Stimulated activated CD4-positive, alpha-beta T cell treated with anti-CD3 and anti-CD28 coated beads, Interleukin-1b, Interleukin-23, amount 100 ng/mL, for 1 hour (primary cell): Measurements from ENCODE around the gene ROGDI.

Experiments
- DNase-seq, 2 donors: peaks; one replicate each; pipeline ENCODE4 v3.0.0-alpha.2; 2020; ENCODE audit warnings: low read depth in 2 of 2

The ROGDI gene

DNA sequence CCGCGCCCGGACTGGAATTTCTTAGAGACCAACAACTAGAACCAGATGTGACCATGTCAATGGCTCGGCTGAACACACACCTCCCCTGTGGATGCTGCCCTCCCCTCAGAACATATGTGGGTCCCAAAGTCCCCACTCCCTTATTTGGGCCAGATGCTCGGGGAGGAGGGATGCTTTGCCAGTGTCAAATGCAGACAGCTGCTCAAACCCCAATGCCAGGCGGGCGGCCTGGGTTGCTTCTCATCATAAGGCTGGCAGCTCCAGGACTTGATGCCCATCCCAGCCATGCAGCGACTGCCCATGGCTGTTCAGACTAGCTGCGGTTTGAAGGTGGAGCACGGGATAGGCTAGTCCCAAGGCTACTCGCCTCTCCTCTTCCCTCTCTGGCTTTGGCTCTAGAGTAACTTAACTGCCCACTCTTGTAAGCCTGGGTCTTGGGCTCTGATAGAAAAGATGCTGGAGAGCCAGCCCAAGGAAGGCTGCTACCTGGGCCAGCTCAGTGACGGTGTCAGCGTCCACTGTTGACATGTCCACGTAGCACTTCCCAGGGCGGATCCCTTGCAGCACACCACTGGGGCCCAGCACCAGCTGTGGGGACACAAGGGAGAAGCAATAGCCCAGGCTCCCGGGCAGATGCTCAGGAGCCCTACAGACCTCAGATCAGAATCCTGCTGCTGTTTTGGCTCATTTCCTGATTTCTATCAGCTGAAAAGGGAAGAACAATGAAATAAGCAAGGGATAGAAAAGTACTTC is 11.0 kb upstream of the ROGDI start:
- DNase-seq: no peak

DNA sequence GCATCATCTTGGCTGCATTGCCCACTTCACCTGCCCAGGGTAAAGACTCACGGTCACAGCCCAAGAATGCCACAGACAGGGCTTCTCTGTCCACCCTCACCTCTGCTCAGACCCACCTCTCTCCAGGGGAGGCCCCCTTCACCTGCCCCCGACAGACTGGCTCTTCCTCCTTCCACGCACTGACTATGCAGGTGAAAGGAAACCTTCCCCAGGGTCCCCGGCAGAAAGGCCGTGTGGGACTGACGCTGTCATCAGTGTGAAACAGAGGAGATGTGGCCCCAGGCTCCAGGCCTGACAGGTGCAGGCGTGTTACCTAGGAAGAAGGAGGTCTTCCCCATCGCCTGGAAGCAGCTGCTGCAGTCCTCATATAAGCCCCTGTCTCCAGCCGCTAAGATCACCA is 9.3 kb upstream of the ROGDI start:
- DNase-seq: no peak

DNA sequence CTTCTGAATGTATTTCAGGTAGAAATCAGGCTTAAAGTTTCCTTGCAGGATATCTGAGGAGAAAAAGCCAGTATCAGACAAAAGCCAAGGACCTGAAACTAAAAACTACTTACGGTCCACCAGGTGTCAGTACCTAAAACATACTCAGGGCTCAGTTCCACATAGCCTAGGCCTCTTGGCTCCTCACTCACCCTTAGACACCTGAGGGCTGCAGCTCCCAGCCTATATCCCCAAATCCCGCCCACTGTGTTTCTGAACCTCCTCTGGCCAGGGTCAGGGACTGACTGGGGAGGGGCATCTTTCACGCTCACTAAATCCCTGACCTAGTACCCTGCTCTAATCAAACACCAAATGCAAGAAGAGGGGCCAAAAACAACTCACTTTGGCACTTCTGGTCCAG is 8.8 kb upstream of the ROGDI start:
- DNase-seq: no peak

DNA sequence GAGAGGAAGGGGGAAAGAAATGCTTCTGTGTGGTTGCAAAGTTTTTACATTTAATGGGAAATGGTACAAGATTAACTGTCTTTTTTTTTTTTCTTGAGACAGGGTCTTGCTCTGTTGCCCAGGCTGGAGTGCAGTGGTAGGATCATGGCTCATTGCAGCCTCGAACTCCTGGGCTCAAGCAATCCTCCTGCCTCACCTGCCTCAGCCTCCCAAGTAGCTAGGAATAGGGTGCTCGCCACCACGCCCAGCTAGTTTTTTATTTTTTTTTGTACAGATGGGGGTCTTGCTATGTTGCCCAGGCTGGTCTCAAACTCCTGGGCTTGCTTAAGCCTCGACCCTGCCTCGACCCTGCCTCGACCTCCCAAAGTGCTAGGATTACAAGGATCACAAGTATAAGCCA is 3.8 kb upstream of the ROGDI start:
- DNase-seq: no peak

DNA sequence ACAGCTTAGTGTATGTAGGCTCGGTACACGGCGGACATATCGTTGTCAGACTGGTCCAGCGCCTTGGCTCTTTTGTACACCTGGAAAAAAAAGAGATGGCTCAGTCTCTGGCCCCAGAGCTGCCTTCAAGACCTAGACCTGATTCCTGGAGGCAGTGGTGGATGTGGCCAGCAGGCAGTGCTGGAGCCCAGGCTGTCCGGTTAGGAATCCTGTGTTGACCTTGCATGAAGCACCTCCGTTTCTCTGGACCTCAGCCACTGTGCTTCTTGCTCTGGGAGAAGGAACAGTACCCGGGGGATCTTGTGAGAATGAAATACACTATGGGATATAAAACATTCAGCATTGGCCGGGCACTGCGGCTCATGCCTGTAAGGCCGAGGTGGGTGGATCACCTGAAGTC is 2.8 kb upstream of the ROGDI start:
- no peak for DNase-seq

DNA sequence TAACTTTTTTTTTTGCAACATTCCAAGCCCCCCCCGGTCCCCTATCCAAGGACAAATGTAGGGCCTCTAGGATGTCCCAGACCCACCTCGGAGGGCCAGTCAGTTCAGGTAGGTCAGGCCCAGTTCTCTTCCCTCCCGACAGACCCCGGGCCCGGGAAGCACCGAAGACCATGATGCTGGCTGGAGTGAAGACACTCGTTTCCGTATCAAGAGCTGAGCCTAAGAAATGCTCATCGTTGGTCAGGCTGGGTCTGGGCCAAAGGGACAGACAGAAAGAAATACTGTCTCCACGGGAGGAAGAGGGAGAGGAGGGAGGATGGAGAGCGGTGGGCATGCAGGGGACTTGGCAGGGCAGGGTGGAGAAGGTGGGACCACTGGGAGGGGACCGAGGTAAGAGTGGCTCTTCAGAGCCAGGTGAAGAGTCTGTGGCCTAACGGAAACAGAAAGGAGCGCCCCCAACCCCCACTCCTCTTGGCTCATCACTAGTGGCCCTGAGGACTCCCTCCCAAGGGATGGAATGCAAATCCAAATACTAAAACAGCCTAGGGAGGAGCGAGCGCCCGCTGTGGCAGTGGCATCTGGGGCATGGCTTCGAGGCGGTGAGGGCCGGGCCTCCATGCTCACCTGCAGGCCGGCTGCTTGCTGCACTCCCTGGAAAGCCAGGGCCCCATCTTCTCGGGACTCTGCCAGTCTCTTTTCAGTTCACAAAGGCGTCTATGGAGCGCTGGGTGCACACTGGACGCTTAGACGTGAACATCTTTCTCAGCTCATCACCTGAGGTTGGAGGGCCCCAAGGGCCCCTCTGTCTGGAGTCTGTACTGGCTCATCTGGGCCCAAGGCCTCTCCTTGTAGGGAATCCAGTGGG is 1.7 kb upstream of the ROGDI start:
- no peak for DNase-seq

DNA sequence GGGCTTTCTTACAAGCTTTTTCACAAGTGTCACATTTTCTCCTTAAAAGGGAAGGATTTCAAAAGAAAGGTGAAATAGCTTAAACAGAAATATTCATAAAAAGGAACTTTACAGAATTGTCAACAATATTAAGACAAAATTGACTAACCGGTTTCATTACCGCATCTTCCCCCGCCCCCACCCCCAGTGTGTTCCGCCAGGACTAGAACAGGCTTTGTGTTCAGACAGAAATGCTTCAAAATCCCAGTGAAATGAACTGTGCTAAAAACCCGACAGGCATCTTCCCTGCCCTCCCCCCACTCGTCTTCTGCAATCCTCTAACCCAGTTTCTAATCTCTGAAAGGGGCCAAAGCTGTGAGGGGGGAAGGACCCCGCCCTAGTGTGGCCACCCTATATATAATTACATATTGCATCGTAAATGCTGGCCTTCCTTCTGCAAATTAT is 990 bp upstream of the ROGDI start:
- DNase-seq: no peak

DNA sequence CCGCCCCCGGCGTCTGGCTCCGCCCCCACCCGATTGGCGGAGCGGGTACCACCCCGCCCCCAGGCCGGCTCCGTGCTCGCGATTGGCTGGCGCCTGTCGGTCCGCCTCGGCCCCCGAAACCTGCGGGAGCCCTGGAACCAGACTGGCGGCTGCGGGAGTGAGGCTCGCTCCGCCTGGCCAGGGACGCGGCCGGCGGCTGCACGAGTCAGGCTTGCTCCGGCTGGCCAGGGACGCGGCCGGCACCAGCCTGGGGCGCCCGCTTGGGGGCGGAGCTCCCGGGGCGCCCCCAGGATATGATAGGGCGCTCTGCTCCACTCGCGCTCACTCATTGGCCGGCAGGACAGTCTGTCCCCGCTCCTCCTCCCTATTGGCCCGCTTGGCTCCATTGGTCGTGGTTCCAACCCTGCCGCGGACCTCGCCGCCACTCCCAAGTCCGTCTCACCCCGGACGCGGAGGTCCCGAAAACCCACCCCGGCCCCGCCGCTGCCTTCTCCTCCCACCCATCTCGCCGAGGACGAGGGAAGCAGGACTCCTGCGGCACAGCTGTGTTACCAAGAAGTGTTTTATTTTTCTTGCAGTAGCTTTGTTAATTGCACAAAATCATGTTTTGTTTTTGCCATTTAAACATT is 340 bp upstream of the ROGDI start:
- peak; percentile 55 to 83 for DNase-seq

DNA sequence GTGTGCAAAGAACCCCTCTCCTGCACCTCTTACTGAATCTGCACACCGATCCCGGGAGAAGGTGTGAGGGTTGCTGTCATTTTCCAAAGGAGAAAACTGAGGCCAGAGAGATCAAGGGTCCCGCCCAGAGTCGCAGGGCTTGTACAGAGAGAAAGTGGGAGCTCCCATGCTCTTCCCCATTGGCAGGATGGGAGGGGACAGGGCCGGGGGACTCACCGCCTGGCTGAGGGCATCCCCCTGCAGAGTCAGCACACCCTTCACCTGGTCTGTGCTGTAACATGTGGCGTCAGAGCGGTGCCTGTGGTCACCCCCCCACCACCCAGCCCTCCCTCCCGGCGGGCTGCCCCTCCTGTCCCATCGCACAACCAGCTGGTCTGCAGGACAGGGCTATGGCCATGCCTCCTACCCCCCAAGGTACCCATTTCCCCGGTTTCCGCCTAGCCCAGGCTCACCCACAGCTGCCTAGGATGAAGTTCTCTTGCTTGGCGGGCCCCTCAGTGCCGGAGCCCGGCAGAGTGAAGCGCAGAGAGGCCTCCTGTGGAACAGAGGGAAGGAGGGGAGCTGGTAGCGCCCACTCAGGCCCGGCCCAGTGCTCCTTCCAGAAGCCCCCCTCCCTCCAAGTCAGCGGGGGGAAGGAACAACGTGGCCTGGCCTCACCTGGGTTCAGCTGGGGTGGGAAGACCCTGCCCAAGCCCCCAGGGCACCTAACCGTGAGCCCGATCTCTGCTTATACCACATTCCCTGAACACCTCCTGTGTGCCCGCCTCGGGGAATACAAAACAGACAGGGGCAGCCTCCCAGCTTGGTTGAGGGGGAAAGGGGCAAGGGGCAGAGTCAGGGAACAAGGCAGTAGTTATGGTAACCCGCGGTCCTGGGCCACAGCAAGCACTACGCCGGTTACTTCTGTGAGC is 1.1 kb downstream of the ROGDI start:
- DNase-seq: no peak

DNA sequence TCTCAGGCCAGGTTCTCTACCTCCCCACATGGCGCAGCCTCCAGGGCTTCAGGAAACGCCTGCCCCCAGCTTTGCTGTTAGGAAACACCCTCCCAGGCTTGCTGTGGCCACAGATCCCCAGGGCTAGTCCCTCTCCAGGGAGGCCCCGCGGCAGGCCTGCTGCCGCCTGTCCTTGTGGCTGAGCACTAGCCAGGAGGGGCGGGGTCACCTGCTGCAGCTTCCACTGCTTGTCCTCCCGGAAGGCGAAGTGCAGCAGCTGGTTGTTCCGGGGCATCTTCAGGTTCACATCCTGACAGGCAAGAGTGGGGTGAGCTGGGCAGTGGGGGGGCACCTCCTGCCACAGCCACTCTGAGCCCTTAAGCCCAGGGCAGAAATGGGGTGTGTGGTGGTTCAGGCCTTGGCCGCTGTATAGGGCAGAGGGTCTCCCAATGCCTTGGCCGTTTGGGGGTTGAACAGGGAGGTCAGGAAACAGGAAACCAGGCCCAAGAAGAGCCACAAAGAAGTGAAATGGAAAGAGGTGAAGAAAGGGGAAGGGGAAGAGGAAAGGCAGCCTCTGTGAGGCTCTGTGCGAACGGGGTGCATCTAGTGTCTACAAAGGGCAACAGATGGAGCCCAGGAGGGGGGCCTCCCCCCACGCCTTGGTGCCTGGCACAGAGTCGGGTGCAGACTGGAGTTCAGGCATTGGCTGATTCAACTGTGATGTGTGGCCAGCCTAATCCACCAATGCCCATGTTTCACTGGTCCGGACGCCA is 2.0 kb downstream of the ROGDI start:
- no peak for DNase-seq

DNA sequence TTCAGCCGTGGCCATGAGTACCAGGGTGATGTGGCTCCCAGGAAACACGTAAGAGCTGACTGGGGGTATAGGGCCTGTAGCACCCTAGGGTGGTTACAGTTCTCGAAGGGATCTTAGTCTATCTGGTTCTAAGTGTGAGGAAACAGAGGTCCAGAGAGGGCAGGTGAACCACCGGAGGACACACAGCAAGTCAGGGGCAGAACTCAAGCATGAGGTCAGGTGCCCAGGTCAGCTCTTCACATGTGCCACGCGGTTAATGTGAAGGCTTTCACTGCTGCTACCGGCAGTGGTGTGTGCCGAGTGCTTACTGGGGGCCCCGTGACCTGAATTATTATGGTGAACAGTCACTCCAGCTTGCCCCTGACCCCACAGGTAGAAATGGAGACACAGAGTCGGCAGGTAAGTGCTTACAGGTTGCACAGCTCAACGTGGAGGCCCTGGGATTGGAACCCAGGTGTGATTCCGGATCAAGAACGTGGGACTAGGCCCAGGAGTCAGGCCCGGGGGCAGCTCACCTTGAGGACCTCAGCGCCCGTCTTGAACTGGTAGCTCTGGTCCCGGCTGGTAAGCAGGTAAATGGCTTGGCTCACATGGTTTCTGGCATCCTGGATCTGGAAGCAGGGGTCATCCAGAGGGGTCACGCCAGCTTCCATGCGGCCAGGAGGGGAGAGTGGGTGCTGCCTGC is 3.1 kb downstream of the ROGDI start:
- DNase-seq: no peak

DNA sequence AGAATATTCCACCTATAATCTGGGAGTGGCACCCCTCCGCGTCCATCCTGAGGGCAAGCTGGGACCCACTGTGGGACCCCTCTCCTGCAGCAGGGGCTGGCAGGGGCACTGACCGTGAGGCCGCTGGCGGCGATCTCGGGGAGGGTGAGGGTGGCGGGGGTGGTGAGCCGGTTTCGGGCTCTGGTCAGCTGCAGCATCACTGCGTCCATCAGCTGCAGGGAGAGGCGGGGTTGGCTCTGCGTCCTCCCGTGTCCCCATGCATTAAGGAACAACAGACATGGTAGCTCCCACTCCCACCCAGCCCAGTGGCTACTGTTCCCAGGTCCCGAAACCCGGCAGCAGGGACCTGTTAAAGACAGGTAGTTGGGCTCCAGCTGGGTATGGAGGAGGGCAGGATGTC is 4.0 kb downstream of the ROGDI start:
- no peak for DNase-seq

DNA sequence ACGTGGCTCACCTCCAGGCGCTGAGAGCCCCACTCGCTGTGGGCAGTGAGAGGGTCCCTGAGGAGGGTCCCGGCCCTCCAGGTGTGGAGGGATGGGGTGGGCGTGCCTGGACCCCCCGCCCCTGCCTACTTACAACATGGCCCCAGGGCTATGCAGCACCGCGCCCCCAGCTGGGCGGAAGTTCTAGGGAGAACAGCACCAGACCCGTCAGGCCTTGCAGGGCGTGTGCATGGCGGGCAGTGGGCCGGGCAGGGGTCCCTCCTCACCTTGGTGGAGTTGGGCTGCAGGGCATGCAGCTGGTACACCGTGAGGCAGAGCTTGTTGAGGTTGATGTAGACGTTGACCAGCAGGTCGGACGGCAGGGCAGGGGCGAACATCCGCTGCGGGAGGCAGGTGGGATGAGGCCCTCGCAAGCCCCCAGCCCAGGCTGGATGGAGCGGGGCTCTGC is 4.6 kb downstream of the ROGDI start:
- DNase-seq: no peak

DNA sequence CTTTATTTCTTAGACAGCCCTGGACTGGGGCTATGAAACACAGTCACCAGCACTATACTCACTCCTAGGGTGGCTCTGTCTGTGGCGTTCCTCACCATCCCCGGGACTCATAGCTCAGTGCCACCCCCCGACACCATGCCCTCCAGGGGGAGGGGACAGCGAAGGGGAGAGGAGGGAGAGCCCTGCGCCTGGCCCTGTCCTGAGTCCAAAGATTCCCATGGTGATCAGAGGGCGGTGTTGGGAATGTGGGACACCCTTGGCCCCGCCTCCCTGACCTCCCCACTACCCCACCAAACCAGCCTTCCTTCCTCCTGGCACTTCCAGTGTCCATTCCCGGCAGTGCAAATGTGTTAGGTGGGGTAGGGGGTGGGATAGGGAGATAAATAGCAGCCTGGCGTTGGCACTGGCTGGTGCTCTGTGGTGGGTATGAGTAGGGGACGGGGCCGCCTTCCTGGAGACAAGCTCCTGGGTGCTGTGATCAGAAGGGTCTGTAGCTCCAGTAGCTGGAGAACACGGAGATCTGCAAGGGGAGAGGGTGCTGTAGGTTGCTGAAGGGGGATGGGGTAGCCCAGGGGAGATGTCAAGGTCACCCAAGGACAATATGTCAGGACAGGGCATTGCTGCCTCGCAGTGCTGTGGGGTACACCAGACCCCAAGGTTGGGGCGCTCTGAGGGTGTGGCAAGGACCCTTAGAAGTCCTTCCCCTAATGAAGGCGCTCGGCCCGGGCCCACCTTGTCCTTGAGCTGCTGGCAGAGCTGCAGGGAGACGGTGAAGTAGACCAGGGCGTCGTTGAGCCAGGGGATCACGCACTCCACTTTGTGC is 5.2 kb downstream of the ROGDI start:
- DNase-seq: no peak

DNA sequence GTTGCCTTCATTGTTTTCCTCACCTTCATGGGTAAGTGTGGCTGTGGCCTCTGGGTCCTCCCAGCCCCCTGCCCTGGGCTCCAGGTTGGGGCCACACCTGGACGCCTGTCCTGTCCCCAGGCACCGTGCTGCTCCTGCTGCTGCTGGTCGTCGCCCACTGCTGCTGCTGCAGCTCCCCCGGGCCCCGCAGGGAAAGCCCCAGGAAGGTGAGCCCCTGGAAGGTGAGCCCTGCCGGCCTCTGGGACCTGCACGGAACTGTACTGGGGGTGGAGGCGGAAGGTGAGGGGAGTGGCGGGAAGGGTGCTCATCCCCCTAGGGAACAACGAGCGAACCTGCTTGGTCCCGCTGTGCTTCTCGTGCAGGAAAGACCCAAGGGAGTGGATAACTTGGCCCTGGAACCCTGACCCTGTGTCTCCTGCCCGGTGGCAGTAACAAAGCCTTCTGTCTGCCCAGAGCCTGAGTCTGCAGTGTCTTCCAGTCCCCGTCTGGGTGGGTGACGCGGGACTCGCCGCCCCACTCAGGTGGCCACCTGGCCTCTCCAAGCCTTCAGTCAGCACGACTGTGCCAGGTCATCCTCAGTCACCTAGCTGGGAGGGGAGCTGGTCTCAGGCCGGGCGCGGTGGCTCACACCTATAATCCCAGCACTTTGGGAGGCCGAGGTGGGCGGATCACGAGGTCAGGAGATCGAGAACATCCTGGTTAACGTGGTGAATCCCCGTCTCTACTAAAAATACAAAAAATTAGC is 6.4 kb downstream of the ROGDI start:
- no peak for DNase-seq

DNA sequence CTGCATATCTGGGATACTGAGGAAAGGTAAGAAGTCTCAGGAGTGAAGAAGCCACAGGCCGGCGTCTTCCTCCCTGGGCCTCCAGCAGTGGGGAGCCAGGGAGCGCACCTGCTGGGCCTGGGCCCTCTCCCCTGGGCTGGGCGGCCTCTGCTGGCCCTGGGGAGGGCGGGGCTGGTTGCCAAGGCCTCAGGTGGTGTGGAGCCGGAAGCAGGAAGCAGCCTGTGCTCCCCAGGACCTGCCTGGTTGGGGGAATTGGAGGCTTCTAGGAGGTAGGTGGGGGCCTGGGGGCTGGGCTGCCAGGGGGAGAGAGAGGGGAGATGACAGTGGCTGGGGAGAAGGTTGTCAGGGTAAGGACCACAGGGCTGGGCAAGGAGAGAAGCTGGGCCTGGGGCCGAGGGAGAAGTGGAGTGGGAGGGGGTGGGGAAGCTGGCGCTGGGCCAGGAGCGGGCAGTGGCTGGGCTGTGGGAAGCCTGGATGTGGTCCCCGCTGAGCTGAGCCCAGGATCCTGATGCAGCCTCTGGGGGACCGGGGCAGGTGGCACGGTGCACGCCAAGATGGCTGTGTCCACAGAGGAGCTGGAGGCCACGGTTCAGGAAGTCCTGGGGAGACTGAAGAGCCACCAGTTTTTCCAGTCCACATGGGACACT is 7.1 kb downstream of the ROGDI start, which contains the start of gene SMIM22:
Gene SMIM22 (plus strand): TSS at position 189 of the 647 bp plus-strand sequence. CDS start 366 bp downstream, at position 555.
- DNase-seq: no peak

DNA sequence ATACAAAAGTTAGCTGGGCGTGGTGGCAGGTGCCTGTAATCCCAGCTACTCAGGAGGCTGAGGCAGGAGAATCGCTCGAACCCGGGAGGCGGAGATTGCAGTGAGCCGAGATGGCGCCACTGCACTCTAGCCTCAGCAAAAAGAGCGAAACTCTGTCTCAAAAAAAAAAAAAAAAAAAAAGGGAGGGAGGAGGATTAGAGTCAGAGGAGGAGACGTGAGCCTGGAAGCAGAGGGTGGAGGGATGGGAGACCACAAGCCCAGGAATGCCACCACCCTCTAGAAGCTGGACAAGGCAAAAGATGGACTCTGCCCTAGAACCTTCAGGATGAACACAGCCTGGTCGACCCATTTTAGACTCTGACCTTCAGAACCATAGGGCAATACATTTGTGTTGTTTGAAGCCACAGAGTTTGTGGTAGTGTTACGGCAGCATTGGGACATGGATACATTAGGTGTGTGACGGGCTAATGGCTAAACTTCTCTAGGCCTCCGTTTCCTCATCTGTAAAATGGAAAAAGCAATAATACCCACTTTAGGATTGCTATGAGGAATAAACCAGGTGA is 9.4 kb downstream of the ROGDI start:
- no peak for DNase-seq

DNA sequence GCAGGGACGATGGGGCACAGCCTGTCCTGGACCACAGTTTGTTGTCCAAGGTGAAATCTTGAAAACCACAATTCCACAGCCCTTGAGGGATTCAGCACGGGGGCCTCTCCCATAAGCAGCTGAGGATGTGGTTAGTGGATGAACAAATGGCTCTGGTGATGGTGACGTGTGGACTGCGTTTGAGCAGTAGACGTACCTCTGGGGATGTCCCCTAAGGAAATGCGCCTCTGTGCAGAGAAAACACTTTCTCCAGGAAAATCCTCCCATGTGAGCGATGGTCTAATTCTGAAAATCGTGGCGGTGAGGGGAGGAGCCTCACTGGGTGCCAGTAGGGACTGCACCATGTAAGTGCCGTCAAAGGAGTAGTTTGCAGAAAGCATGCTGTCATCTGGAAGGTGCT is 11.6 kb downstream of the ROGDI start:
- no peak for DNase-seq
